ENCODE data around the gene FGF18.
A peak's percentile ranks its signal among the peaks of the same experiment; 100 is the strongest.
"Not testable (repeated sequence)": the region's sequence is repeated elsewhere in the genome, so short reads cannot be mapped to it uniquely, and the experiment has no call there.

Gene FGF18

DNA sequence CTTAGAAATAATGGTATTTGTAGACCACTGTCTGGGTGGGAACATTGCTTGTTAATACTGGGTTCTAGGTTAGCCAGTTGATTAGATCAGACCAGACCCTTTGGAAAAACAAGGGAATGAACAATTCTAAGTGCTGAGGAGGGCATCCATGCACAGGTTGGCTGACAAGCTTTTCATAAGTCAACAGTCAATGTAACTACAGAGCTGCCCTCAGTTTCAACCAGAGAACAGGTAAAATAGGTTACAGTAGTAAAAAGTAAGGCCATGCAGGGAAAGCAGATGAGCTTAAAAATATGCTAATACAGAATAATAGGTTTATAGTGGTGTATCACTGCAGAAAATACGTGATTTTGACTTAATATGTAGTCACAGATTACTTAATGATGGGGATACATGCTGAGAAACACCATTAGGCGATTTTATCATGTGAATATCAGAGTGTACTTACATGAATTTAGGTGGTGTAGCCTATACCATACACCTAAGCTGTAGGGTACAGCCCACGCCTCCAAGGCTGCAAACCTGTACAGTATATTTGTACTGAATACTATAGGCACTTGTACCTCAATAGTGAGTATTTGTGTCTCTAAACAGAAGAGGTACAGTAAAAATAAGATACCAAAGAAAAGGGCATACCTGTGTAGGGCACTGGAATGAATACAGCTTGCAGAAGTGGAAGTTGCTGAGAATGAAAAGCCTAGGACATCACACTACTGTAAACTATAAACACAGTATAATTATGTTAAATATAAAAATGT is 6.1 kb upstream of the FGF18 start:
- TF ChIP-seq ZNF658 (tag by site-specific recombination; IDR thresholded peaks at IDR 0.05) (no peak), ZNF610 (tag by site-specific recombination; IDR thresholded peaks at IDR 0.05; ENCODE audit: borderline replicate concordance) (no peak), ZNF530 (tag by site-specific recombination; IDR thresholded peaks at IDR 0.05; ENCODE audit: low read depth) (no peak), ZNF133 (tag by site-specific recombination; IDR thresholded peaks at IDR 0.05) (no peak), ZNF48 (tag by site-specific recombination; IDR thresholded peaks at IDR 0.05) (no peak)
- H3K27ac ChIP-seq (ENCODE audit: extremely low read depth, low read depth, low read length) = no peak overlapping the region
- H3K9me3 ChIP-seq (ENCODE audit: control insufficient read depth, insufficient read depth, low read depth, low read length) = no peaks in the 10 kb centered on the region
- no peaks in the 10 kb centered on the region for H3K4me1 ChIP-seq (ENCODE audit: control insufficient read depth, insufficient read depth, low read length)
- ChIA-PET CTCF (interaction anchor here (0.5 to 1.3 kb wide), 4 partner anchors 9 to 217 kb away, joined by 3 to 4 read pairs (median 3); no protein-coding TSS in a partner anchor), POLR2A (interaction anchor here (1.3 kb wide), 1 partner anchor 27 kb away, joined by 3 read pairs; no protein-coding TSS in a partner anchor)
- H3K36me3 ChIP-seq (ENCODE audit: control insufficient read depth in 2 of 2, insufficient read depth in 1 of 2, low read length in 2 of 2) = peaks cover 42 to 57% of the 10 kb centered on the region in 2 experiments
- no peak overlapping the region for H3K4me3 ChIP-seq (ENCODE audit: low read depth, low read length)

- not testable (repeated sequence) for H3K4me3 ChIP-seq (ENCODE audit: low read depth, low read length); H3K9me3 ChIP-seq (ENCODE audit: control insufficient read depth, insufficient read depth, low read depth, low read length); H3K27ac ChIP-seq (ENCODE audit: extremely low read depth, low read depth, low read length); H3K4me1 ChIP-seq (ENCODE audit: control insufficient read depth, insufficient read depth, low read length)
- ChIA-PET POLR2A (interaction anchor here (1.3 kb wide), 1 partner anchor 27 kb away, joined by 3 read pairs; no protein-coding TSS in a partner anchor), CTCF (interaction anchor here (0.5 to 1.2 kb wide), 4 partner anchors 14 to 330 kb away, joined by 3 read pairs; no protein-coding TSS in a partner anchor)
- TF ChIP-seq OSR2 (tag by site-specific recombination; IDR thresholded peaks at IDR 0.05) (peak; percentile 40; the same call in 1 of the 2 replicates), ZNF362 (tag by site-specific recombination; IDR thresholded peaks at IDR 0.05) (peak; percentile 78; the same call in 1 of the 2 replicates)
- peaks cover 36 to 50% of the 10 kb centered on the region in 2 experiments for H3K36me3 ChIP-seq (ENCODE audit: control insufficient read depth in 2 of 2, insufficient read depth in 1 of 2, low read length in 2 of 2)
These were observed 5.5 kb upstream of the FGF18 start for GRCh38 chr5:171413993-171414392.

DNA sequence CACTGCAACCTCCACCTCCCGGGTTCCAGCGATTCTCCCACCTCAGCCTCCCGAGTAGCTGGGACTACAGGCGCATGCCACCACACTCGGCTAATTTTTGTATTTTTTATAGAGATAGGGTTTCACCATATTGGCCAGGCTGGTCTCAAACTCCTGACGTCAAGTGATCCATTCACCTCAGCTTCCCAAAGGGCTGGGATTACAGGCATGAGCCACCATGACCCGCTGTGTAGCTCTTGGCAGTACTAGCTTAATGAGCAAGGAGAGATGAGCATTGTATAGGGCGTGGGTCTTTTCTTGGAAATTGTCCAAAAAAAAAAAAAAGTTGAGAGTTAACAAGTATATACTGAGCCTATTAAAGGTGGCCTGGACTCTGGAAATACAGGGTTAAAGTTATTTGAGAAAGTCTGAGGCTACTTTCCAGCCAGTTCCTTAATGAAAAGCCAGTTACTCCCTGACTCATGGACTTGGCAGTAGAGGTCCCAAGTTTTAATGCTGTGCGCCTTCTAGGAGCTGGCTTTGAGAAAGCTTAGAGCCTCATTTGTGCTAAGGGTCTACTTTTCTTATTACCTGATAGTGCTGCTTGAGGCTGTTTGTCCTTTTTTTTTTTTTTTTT is 4.2 kb upstream of the FGF18 start:
- POLR2A ChIA-PET = interaction anchor here (0.6 to 0.7 kb wide), 2 partner anchors 112 to 870 kb away, joined by 3 read pairs; no protein-coding TSS in a partner anchor
- TF ChIP-seq BCL11A (tag by site-specific recombination; IDR thresholded peaks at IDR 0.05; ENCODE audit: low read depth) (peak; percentile 12; the same call in 1 of the 2 replicates), GLIS2 (tag by site-specific recombination; IDR thresholded peaks at IDR 0.05) (no peak), ZNF121 (tag by site-specific recombination; IDR thresholded peaks at IDR 0.05) (peak; percentile 8; the same call in 1 of the 2 replicates), ZNF629 (tag by site-specific recombination; IDR thresholded peaks at IDR 0.05) (peak; percentile 51; the same call in 1 of the 2 replicates), ZNF211 (tag by site-specific recombination; IDR thresholded peaks at IDR 0.05; ENCODE audit: low read depth) (no peak), ZNF670 (tag by site-specific recombination; IDR thresholded peaks at IDR 0.05; ENCODE audit: low read depth) (no peak), ZBTB1 (tag by site-specific recombination; IDR thresholded peaks at IDR 0.05) (no peak), ZNF214 (tag by site-specific recombination; IDR thresholded peaks at IDR 0.05; ENCODE audit: borderline replicate concordance) (no peak), INSM2 (tag by site-specific recombination; IDR thresholded peaks at IDR 0.05) (peak; percentile 52; the same call in 1 of the 2 replicates), ZNF585B (tag by site-specific recombination; IDR thresholded peaks at IDR 0.05) (no peak), ZNF362 (tag by site-specific recombination; IDR thresholded peaks at IDR 0.05) (peak; percentile 83; the same call in 1 of the 2 replicates), KLF1 (tag by site-specific recombination; IDR thresholded peaks at IDR 0.05) (no peak), ZNF747 (tag by site-specific recombination; IDR thresholded peaks at IDR 0.05) (no peak), ZNF596 (tag by site-specific recombination; IDR thresholded peaks at IDR 0.05) (no peak), TRIM28 (IDR thresholded peaks at IDR 0.05; ENCODE audit: borderline replicate concordance, low read length) (no peak)
- TF ChIP-seq, protein P1, sequence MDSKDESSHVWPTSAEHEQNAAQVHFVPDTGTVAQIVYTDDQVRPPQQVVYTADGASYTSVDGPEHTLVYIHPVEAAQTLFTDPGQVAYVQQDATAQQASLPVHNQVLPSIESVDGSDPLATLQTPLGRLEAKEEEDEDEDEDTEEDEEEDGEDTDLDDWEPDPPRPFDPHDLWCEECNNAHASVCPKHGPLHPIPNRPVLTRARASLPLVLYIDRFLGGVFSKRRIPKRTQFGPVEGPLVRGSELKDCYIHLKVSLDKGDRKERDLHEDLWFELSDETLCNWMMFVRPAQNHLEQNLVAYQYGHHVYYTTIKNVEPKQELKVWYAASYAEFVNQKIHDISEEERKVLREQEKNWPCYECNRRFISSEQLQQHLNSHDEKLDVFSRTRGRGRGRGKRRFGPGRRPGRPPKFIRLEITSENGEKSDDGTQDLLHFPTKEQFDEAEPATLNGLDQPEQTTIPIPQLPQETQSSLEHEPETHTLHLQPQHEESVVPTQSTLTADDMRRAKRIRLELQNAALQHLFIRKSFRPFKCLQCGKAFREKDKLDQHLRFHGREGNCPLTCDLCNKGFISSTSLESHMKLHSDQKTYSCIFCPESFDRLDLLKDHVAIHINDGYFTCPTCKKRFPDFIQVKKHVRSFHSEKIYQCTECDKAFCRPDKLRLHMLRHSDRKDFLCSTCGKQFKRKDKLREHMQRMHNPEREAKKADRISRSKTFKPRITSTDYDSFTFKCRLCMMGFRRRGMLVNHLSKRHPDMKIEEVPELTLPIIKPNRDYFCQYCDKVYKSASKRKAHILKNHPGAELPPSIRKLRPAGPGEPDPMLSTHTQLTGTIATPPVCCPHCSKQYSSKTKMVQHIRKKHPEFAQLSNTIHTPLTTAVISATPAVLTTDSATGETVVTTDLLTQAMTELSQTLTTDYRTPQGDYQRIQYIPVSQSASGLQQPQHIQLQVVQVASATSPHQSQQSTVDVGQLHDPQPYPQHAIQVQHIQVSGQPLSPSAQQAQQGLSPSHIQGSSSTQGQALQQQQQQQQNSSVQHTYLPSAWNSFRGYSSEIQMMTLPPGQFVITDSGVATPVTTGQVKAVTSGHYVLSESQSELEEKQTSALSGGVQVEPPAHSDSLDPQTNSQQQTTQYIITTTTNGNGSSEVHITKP (tag by site-specific recombination; IDR thresholded peaks at IDR 0.05) = no peak

More for the DNA sequence above, 4.2 kb upstream of the FGF18 start:
- H3K4me1 ChIP-seq (ENCODE audit: control insufficient read depth, insufficient read depth, low read length) = no peaks in the 10 kb centered on the region
- no peak overlapping the region for H3K27ac ChIP-seq (ENCODE audit: extremely low read depth, low read depth, low read length)
- peaks cover 23 to 38% of the 10 kb centered on the region in 2 experiments for H3K36me3 ChIP-seq (ENCODE audit: control insufficient read depth in 2 of 2, insufficient read depth in 1 of 2, low read length in 2 of 2)
- CTCF ChIA-PET = interaction anchor here (0.5 to 0.7 kb wide), 4 partner anchors 228 to 497 kb away, joined by 3 to 4 read pairs (median 3); no protein-coding TSS in a partner anchor
- H3K9me3 ChIP-seq (ENCODE audit: control insufficient read depth, insufficient read depth, low read depth, low read length) = no peaks in the 10 kb centered on the region
- H3K4me3 ChIP-seq (ENCODE audit: low read depth, low read length) = no peak overlapping the region
